CD4-positive, alpha-beta T cell treated with Interleukin-4 for 4 hours (primary cell): Measurements from ENCODE around the gene LIMD2.
A peak's percentile ranks its signal among the peaks of the same experiment; 100 is the strongest.
"Not testable (repeated sequence)": the region's sequence is repeated elsewhere in the genome, so short reads cannot be mapped to it uniquely, and the experiment has no call there.

Experiments
- DNase-seq: peaks from one replicate; pipeline ENCODE4 v3.0.0-alpha.2; 2020

Gene LIMD2

DNA sequence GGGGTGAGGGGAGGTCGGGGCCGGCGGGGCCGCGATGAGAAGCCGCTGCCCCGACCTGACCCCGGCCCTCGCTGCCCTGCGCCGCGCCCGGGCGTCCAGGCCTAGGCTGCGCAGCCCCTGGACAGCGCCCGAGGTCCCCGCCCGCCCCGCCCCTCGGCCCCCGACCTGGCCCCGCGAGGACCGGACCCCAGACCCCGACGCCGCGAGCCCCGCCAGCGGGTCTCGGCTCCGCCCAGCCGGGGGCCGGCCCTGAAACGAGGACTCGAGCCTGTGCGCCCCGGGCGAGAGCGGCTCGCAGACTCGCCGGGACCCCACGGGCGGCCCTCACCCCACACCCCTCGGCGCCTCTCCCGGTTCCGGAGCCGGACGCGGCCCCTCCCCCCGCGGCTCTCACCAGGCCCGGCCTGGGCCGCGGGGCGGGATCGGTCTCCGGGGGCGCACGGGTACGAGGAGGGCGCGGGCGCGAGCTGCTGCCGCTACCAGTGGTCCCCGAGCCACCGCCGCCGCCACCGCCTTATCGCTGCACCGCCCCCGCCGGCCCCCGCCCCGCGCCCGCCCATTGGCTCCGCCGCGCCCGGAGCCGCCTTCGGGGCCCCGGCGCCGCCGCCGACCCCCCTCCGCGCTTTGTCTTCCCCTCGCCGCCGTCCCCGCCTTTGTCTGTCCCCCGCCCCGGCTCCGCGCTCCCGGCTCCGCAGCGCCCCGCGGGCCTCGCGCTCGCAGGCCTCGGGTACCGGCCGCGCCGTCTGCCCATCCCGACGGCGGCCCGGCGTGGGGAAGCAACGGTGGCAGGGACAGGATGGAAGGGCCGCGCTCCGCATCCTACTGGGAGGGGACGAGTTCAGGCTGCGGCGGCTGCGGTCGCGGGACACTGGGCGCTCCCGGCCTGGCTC, at the start of gene LIMD2:
Gene LIMD2, minus strand, starts transcription at position 488 of the 890 bp plus-strand sequence. CDS start 827 bp downstream, outside the sequence.
- DNase-seq: peak; percentile 90

DNA sequence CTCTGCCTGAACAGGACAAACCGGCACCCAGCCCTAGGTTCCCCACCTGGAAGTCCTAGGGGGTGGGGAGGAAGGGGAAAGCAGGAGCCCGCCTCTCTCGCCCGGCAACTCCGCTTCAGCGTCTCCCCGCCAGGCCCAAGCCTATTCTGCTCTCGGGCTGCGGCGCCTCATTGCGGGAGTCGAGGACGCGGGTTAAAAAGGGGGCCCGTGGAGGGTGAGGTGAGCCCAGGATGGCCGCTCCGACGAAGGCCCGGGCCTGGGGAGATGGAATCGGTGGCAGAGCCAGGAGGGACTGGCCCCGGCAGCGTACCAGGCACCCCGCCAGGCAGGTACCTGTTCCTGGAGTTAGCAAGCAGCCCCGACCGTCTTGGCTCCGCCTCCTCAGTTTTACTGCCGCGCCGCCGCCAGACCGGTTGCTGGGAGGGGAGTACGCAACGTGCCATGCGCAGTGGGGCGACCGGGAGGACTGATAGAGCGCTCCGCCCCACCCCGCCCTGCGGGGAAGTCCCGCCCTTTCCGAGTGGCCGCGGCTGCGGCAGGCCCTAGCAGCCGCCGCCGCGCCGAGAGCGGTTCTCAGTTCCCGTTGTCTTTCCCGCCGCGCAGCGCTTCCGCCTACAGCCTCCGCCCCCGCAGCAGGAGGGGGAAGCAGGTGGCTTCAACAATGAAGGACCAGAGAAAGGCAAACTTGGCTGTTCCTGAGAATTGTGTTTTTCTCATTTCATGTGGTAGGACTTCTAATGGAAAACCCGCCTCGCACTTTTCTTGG, 41.7 kb upstream of the LIMD2 start, which contains the start of gene STRADA:
Gene STRADA, minus strand, starts transcription at position 392 of the 766 bp plus-strand sequence. CDS start 13,430 bp downstream, outside the sequence.
- peak; percentile 99 for DNase-seq

- DNase-seq: no peak
Measured at GRCh38 chr17:63741143-63741407, 41.1 kb upstream of the LIMD2 start.

DNA sequence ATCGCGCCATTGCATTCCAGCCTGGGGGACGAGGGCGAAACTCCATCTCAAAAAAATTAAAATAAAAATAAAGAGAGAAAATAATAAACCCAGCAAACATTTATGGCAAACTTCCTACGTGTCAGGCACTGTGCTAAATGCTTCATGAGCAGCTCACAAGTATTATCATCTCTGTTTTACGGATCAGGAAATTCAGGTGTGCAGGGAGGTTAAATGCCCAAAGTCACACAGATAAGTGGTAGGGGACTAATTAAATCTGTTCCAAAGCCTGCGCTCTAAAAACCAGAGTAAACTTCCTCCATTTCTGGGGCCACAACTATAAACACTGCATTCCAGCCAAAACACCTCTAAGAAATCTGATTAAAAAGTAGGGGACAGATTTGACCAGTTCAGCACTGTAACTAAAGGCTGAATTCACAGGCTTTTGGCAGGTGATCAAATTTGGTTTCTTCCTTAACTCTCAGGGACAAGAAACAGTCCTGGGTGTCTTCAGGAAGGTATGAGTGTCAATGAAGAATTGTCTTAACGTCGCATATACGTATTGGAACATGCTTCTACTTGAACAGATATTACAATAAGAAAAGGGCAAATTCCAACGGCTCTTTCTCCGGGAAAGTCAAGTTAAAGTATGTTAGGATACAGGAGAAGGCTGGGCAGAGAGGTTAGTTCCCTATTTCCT, 40.7 kb upstream of the LIMD2 start:
- DNase-seq: no peak

GRCh38 chr17:63735691-63736090, 35.8 kb upstream of the LIMD2 start:
- no peak for DNase-seq

- no peak for DNase-seq
Measured at GRCh38 chr17:63722403-63722802, 22.5 kb upstream of the LIMD2 start.

DNA sequence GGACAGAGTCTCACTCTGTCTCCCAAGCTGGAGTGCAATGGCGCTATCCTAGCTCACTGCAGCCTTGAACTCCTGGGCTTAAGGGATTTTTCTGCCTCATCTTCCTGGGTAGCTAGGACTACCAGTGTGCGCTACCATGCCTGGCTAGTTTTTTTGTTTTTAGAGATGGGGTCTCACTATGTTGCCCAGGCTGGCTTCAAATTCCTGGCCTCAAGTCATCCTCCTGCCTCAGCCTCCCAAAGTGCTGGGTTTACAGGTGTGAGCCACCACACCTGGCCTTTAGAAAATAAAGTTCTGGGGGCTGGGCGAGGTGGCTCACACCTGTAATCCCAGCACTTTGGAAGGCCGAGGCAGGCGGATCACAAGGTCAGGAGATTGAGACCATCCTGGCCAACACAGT, 20.3 kb upstream of the LIMD2 start:
- DNase-seq: not testable (repeated sequence)

DNA sequence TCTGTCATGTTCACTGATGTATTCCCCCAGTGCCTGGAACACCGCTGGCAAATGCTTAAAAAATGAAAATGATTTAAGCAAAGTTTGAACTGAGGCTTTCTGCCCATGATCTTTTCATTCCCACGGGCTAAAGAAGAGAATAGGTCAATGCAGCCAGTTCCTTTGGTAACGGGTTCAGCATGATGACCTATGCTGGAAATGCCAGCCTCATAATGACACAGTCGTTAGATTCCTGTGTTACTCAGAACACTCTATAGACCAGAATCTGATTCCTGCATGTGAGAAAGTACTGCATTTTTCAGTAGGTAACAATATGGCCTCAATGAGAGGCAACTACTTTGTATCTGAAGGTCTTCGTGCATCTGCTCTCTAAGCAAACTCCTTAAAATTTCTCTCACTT, 19.1 kb upstream of the LIMD2 start:
- no peak for DNase-seq

GRCh38 chr17:63716426-63716825, 16.5 kb upstream of the LIMD2 start:
- no peak for DNase-seq

- no peak for DNase-seq
Measured at GRCh38 chr17:63714550-63715277, 14.8 kb upstream of the LIMD2 start.

DNA sequence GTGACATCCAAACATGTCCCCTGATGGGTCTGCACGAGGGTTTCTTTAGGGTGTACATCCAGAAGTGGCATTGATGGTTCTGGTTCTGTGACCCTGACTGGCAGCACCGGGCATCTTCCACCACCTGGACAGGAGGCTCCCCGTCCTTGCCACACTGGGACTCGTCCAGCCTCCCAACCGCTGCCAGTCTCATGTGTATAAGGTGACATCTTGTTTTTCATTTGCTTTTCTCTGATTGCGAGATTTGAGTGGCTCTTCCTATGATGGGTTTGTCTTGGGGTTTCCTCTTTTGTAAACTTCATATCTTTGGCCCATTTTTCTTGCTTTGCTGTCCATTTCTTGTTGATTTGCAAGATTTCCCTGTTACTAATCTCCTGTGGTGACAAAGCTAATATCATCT, 9.2 kb upstream of the LIMD2 start:
- no peak for DNase-seq

DNA sequence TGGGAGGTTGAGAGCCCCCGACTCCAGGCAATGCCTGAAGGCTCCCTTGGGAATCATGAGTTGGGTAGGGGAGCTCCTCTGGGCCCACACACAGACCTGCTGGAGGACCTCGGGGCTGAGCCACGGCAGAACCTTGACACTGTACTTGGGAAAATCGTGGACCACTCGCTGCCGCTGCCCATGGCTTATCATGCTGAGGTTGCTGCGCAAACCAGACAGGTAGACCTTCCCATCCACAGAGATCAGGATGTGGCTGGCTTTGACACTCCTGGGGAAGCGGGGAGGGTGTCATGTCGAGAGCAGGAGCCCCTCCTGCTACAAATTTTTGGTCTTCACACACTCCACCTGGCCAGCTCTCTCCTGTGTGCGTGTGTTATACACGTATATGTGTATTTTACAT, 7.2 kb upstream of the LIMD2 start:
- no peak for DNase-seq

GRCh38 chr17:63706336-63707082, 6.6 kb upstream of the LIMD2 start:
- peak; percentile 44 for DNase-seq

- no peak for DNase-seq
Measured at GRCh38 chr17:63705657-63706056, 5.7 kb upstream of the LIMD2 start.

DNA sequence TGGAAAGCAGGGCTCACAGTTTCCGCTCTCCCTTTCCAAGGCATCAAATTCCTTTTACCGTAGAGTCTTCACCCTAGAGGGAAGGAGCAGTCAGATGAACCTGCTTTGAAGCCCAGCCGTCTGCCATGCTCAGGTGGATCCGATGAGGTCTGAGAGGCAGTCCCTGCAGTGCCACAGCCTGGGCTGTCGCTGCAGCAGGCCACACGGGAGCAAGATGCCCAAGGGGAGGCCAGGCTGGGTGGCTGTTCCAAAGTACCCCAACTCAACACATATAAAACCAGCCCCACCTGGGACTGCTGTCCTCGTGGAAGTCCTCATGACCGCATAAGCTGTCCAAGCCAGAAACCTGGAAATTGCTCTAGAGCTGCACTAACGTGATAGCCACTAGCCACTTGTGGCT, 4.9 kb upstream of the LIMD2 start:
- no peak for DNase-seq

DNA sequence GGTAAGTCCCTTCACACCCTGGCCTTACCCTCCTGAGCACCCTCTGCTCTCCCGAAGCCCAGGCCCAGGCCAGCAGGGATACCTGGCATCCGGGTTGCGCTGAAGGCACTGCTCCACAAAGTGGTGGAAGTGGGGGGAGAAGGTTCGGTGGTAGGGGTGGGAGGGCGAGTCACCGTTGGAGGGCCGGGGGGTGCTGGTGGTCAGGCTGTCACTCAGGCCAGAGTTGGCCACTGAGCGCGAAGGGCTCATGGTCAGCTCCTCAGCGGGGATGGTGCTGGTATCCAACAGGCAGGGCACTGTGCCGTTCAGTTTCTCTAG, 4.3 kb upstream of the LIMD2 start:
- DNase-seq: no peak

GRCh38 chr17:63703556-63704258, 3.8 kb upstream of the LIMD2 start:
- DNase-seq: no peak

- no peak for DNase-seq
Measured at GRCh38 chr17:63703029-63703428, 3.1 kb upstream of the LIMD2 start.

DNA sequence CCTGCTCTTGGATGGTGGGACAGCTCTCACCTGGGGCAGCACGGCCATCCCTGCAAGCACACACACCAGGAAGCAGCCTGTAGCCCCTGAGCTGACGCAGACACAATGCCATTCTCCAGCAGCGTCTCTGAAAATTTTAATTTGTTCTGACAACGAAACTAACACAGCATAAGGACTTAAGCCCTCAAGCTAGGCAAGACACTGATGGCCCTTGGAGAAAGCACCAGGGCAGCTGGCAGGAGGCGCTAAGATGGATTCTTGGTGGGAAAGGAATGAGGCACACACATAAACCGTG, 2.7 kb upstream of the LIMD2 start:
- no peak for DNase-seq

GRCh38 chr17:63701868-63702720, 2.2 kb upstream of the LIMD2 start:
- peak; percentile 91 for DNase-seq

- no peak for DNase-seq
Measured at GRCh38 chr17:63701456-63701820, 1.5 kb upstream of the LIMD2 start.
